ENCODE data around the gene SNCAIP. TPM values are rescaled to one million over a fixed set of nuclear protein-coding genes. Genes with fewer than 3 reads are reported as not detected.
"Not testable (repeated sequence)": the region's sequence is repeated elsewhere in the genome, so short reads cannot be mapped to it uniquely, and the experiment has no call there.

SNCAIP gene
- polyA plus RNA-seq, 4 donors: 22.8 to 34.8 (median 26.2) TPM

DNA sequence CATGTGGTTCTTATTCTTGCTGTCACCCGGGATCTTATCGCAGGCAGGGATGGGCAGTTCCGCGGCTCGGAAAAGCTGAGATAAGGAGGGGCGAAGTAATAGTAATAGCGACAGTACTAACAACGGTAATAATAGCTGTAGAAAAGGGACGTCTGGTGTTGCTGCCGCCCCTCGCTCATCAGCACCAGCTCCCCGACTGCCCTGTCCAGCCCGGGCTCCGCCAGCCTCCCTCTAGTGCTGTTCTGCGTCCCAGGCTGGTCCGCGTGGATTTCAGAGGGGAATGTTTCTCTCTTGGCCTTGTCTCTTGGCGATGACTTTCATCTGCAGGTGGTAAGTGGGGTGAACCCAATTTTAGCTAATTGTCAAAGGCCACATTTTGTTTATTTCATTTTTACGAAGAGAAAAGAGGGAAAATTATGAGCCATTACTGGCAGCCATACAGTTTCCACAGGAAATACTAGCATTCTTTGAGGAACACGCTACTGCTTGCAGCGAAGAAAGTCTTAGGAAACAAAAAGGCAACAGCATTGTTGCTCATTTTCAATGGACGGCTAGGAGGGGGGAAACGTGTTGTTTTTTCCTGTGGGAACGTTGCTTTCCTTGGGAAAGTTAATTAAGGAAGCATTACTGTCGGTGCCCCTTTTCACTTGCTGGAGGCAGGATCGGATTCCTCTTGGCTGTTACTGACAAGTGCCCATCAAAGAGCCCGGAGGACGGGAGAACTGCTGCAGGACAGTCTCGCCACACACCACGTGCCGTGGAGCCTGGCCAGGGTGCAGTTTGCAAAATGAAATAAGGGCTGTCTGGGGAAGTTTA is 762 bp downstream of the SNCAIP start:
- DNase-seq (ENCODE audit: low read depth in 4 of 4, low spot score in 2 of 4): no peak

DNA sequence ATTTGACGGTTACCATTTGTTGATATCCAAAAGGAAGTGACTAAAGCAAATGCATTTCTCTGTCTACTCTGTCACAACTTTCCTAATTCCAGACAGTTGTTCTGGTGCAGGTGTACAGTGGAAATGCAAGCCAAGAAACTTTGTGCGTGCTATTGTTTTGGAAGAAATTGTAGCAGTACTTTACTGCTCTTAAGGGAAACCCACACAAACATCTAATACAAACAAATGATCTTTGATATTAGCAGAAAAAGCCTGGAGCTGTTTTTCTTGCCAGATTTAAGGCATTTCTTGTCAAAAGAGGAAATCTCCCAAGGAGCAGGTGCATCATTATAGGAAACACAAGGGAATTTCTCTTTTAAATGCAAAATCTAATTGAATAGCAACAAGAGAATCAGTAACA is 2.0 kb downstream of the SNCAIP start:
- DNase-seq (ENCODE audit: low read depth in 4 of 4, low spot score in 2 of 4): no peak

- no peak for DNase-seq (ENCODE audit: low read depth in 4 of 4, low spot score in 2 of 4)
Observed at GRCh38 chr5:122315521-122315920, 3.5 kb downstream of the SNCAIP start.

DNA sequence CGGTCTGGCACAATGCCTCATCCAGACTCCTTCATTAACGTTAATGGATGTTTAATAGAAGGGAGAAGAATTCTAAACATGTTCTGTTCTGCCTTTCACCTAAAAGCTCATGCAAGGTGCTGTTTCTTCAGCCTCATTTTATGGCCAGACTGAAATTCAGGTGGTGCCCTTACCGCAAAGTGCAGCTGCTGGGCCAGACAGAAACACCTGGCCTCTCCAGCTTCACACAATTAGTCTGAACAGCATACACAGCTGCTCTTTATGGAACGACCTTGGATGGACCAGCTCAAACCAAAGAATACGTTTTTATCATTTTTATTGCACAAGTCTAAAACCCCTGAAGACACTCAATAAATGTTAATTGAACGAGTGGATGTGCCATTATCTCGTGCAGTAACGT is 4.6 kb downstream of the SNCAIP start:
- DNase-seq (ENCODE audit: low read depth in 4 of 4, low spot score in 2 of 4): no peak

- no peak for DNase-seq (ENCODE audit: low read depth in 4 of 4, low spot score in 2 of 4)
Observed at GRCh38 chr5:122319897-122320296, 7.9 kb downstream of the SNCAIP start.

DNA sequence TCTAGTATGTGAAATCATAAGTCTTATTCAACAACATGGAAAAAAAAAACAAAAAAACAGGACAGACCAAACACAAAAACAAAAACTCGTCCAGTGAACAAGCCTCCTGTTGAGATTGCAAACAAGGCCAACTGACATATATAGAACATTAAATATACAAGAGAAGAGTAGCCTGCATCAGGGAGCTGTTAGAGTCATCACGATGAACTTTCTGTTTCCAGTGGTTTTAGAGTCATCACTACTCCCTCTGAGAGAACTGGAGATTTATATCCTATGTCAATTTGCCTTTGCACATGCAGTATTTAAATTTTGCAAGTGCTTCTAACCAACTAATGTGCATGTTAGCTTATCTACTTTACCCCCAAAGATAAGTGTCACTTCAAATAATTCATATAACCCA is 9.9 kb downstream of the SNCAIP start:
- no peak for DNase-seq (ENCODE audit: low read depth in 4 of 4, low spot score in 2 of 4)

- DNase-seq (ENCODE audit: low read depth in 4 of 4, low spot score in 2 of 4): no peak
Observed at GRCh38 chr5:122322801-122323548, 10.9 kb downstream of the SNCAIP start.

- no peak for DNase-seq (ENCODE audit: low read depth in 4 of 4, low spot score in 2 of 4)
Observed at GRCh38 chr5:122323738-122324137, 11.7 kb downstream of the SNCAIP start.

DNA sequence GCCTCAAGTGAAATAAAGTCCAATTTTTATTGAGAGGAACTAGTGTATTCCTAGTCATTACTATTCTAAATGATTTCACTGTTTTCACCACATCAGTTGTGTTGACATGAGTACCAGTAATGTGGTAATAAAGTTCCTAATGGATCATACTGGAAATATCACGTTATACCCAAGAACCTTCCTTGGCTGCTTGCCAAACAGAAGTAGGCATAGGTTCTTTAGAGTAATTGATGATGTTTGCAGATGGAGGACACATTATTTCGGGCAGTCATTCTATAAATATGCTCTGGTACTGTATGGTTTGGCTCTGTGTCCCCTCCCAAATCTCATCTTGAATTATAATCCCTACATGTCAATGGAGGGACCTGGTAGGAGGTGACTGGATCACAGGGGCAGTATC is 15.1 kb downstream of the SNCAIP start:
- no peak for DNase-seq (ENCODE audit: low read depth in 4 of 4, low spot score in 2 of 4)

DNA sequence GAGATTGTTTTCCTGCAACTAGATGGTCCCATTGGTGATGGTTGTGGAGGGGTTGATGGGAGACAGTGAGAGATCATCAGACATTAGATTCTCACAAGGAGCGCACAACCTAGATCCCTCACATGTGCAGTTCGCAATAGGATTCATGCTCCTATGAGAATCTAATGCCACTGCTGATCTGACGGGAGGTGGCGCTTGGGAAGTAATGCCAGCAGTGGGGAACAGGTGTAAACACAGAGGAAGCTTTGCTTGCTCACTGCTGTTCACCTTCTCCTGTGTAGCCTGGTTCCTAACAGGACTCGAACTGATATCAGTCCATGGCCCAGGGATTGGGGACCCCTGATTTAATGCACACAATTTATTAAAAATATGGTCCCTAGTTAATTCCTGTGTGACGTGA is 18.8 kb downstream of the SNCAIP start:
- no peak for DNase-seq (ENCODE audit: low read depth in 4 of 4, low spot score in 2 of 4)

- DNase-seq (ENCODE audit: low read depth in 4 of 4, low spot score in 2 of 4): no peak
Observed at GRCh38 chr5:122332599-122333555, 20.8 kb downstream of the SNCAIP start.

- DNase-seq (ENCODE audit: low read depth in 4 of 4, low spot score in 2 of 4): no peak
Observed at GRCh38 chr5:122333564-122333963, 21.5 kb downstream of the SNCAIP start.

DNA sequence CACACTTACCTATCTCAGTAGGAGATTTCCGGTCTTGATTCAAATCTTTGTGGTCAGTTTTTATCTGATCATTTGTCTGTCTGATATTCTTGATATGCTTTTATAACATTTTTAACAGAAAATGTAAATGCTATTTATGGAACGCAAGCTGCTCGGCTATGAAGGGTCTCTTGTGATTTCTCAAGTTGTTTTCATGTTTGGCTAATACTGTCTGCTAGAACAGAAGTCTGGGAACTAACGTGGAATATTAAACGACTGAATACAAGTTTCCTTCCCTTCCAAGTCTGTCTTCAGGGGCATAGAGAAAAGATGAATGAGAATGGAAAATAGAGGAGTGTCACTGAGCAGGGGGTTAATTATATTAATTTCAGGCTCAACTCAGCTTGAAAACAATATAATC is 27.6 kb downstream of the SNCAIP start:
- no peak for DNase-seq (ENCODE audit: low read depth in 4 of 4, low spot score in 2 of 4)

GRCh38 chr5:122341087-122341486 is 29.1 kb downstream of the SNCAIP start:
- no peak for DNase-seq (ENCODE audit: low read depth in 4 of 4, low spot score in 2 of 4)

DNA sequence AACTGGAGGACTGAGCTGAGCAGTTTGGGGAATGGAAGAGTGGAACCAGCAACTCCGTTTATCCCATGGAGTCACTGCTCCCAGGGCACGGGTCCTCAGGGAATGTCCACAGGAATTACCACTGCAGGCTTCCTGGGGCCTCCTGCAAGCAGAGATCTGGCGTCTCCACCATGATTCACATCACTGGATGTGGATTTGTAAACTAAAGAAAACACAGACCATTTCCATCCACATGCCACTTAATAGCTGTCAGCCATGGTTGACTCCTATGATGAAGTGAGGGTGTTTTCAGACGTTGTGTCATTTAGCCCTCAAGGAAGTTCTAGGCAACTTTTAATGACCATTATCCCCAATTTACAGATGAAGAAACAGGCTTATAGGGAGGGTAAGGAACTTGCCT is 30.2 kb downstream of the SNCAIP start:
- DNase-seq (ENCODE audit: low read depth in 4 of 4, low spot score in 2 of 4): no peak

DNA sequence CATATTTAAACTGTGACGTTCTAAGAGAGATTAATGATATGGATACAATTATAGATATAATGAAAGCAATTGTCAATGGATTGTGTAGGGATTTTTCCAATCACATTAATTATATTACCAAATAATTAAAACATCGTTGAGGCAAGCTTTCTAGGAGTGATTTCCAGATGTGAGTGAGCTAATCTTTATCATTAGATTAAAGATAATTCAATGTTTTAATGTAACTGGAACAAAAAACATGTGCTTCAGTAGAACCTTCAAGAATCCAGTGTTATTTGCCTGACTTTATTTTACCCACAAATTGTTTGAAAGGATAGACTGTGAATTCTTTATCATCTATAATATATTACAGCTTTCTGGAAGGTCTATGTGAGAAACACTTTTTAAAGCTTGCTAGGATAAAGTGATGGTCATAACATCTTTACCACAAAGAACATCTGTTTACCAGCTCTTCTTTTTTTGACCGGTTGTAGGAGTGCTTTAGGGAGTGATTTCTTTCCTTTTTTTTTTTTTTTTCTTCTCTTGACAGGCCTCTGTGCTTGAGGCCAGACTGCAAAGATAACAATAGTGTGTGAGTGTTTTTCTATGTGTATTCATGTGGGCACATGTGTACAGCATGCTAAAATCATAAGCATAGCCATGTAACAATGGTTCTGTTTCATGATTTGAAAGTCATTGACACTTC is 35.0 kb downstream of the SNCAIP start:
- DNase-seq (ENCODE audit: low read depth in 4 of 4, low spot score in 2 of 4): no peak

DNA sequence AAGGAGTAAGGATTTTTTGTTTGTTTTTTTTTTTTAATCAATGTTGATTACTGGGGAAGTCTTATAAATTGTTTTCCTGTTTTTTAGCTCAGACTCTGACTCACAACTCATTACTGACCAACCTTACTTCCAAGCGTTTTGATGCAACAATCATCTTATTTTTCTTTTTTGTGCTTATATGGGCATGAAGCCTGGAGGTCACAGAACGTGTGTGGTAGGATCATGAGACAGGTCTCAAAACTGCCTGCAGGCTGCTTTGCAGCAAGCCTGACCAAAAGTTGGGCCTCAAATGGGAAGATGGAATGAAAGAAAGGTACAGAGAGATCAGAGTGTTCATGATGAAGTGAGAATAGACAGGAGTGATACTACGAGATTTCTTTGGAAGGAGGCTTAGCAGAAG is 38.5 kb downstream of the SNCAIP start:
- DNase-seq (ENCODE audit: low read depth in 4 of 4, low spot score in 2 of 4): no peak

GRCh38 chr5:122351416-122352157 is 39.5 kb downstream of the SNCAIP start:
- DNase-seq (ENCODE audit: low read depth in 4 of 4, low spot score in 2 of 4): no peak

- DNase-seq (ENCODE audit: low read depth in 4 of 4, low spot score in 2 of 4): no peak
Observed at GRCh38 chr5:122352331-122352730, 40.3 kb downstream of the SNCAIP start.

- DNase-seq (ENCODE audit: low read depth in 4 of 4, low spot score in 2 of 4): not testable (repeated sequence)
Observed at GRCh38 chr5:122353361-122353760, 41.3 kb downstream of the SNCAIP start.

Measured in left renal cortex interstitium (tissue), 4 donors.